GM18867 (cell line): ENCODE results near the gene PLEKHG3.
"Not testable (repeated sequence)": the region's sequence is repeated elsewhere in the genome, so short reads cannot be mapped to it uniquely, and the experiment has no call there.

Experiments
- ATAC-seq: cut with Tn5 transposase; IDR thresholded peaks from one replicate; pipeline ENCODE4 v1.9.1; 2021; ENCODE audit warnings: mild to moderate bottlenecking, moderate library complexity; ENCODE audit not compliant: unreplicated experiment

Gene PLEKHG3

GRCh38 chr14:64686282-64686615 lies 18.0 kb upstream of the PLEKHG3 start:
- no peak for ATAC-seq

- no peak for ATAC-seq
These were observed 16.2 kb upstream of the PLEKHG3 start for GRCh38 chr14:64688031-64688430.

- ATAC-seq: no peak
These were observed 15.4 kb upstream of the PLEKHG3 start for GRCh38 chr14:64688811-64689281.

- no peak for ATAC-seq
These were observed 14.9 kb upstream of the PLEKHG3 start for GRCh38 chr14:64689289-64689688.

- ATAC-seq: not testable (repeated sequence)
These were observed 13.6 kb upstream of the PLEKHG3 start for GRCh38 chr14:64690607-64691006.

- no peak for ATAC-seq
These were observed 12.8 kb upstream of the PLEKHG3 start for GRCh38 chr14:64691376-64691775.

GRCh38 chr14:64692189-64692985 lies 11.8 kb upstream of the PLEKHG3 start:
- no peak for ATAC-seq

GRCh38 chr14:64692986-64693809 lies 11.0 kb upstream of the PLEKHG3 start:
- ATAC-seq: no peak

- no peak for ATAC-seq
These were observed 10.4 kb upstream of the PLEKHG3 start for GRCh38 chr14:64693810-64694165.

- no peak for ATAC-seq
These were observed 9.2 kb upstream of the PLEKHG3 start for GRCh38 chr14:64695071-64695470.

GRCh38 chr14:64696355-64696857 lies 7.8 kb upstream of the PLEKHG3 start:
- ATAC-seq: no peak

- ATAC-seq: no peak
These were observed 5.3 kb upstream of the PLEKHG3 start for GRCh38 chr14:64698903-64699302.

- no peak for ATAC-seq
These were observed 3.9 kb upstream of the PLEKHG3 start for GRCh38 chr14:64700290-64700689.

GRCh38 chr14:64700894-64701293 lies 3.3 kb upstream of the PLEKHG3 start:
- no peak for ATAC-seq

GRCh38 chr14:64701660-64702059 lies 2.6 kb upstream of the PLEKHG3 start:
- ATAC-seq: no peak

GRCh38 chr14:64702493-64703394 lies 1.5 kb upstream of the PLEKHG3 start:
- ATAC-seq: no peak

- no peak for ATAC-seq
These were observed 655 bp upstream of the PLEKHG3 start for GRCh38 chr14:64703395-64704142.

- no peak for ATAC-seq
These were observed 638 bp downstream of the PLEKHG3 start for GRCh38 chr14:64704743-64705380.

- no peak for ATAC-seq
These were observed 1.3 kb downstream of the PLEKHG3 start for GRCh38 chr14:64705381-64706118.
